Stimulated activated CD4-positive, alpha-beta T cell treated with anti-CD3 and anti-CD28 coated beads, Interleukin-4, amount 100 ng/mL, for 24 hours (primary cell): ENCODE results near the gene PFKP.

Experiments used
- DNase-seq: peaks from one replicate; pipeline ENCODE4 v3.0.0-alpha.2; 2020

PFKP gene

DNA sequence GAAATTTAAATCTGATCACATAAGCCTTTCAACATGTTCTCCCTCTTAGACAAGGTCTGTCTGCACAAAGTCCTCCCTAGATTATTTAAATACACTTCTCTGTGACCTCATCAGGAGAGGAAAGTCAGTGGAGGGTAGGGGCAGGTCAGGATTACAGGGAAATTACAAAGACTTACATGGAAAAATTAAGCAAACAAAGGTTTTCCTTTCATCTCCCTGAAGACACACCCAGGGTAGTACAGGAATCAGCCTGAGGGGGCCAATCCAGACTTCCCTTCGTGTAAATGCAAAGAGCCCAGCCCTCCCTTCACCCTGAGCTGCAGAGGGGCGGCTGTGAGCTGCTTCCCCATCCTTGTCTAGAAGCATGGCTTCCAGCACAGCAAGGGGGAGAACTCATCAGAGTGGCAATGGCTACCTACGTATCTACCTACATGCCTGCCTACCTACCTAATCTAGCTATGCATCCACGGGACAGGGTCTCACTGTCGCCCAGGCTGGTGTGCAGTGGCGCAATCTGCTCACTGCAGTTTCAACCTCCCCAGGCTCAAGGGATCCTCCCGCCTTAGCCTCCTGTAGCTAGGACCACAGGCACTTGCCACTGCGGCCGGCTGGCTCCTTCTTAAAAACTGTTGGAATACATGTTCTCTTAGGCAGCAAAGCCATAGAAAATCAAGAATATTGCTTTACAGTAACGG is 72.0 kb downstream of the PFKP start:
- no peak for DNase-seq

DNA sequence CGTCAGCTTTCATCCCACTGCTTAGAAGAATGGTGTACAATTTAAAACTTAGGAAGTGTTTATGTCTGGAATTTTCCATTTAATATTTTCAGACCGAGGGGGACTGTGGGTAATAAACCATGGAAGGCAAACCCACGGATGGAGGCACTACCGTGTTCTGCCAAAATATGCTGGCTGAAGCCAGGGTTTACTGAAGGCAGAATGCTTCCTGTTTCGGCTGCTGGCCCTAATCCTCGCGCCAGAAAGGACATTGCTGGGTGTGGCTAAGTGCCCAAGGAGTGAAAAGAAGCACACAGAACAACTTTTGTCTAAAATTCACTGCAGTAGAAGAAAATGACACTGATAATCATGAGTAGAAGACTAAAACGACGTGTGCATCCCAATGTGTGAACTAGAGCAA is 72.9 kb downstream of the PFKP start:
- no peak for DNase-seq

DNA sequence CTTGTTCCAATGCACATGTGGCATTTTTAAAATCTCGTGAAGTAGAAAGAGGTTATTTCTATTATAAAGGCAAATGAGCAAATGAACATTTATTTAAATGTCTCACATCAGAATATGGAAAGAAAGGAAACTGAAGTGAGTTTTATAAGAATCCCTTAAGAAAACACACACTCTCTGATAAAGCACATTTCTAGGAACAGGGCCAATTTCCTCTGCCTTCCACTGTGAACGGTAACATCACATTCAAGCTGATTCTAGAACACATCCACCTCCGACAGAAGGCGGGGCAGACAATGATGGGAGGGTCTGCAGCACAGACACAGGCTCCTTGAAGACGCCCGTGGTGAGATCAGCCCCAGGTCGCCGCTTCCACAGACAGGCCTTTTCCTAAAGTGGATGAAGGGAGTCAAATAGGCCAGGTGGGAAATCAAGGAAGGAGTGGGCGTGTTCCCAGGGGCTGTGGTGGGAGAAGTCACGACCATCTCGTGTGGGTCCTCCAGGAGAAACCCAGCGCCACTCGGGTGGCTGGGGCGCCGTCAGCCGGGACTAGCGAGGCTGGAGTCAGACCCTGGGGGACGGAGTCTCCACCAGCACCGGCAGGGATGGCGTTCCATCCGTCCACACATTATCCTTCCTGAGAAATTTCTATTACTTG is 74.1 kb downstream of the PFKP start:
- DNase-seq: no peak

DNA sequence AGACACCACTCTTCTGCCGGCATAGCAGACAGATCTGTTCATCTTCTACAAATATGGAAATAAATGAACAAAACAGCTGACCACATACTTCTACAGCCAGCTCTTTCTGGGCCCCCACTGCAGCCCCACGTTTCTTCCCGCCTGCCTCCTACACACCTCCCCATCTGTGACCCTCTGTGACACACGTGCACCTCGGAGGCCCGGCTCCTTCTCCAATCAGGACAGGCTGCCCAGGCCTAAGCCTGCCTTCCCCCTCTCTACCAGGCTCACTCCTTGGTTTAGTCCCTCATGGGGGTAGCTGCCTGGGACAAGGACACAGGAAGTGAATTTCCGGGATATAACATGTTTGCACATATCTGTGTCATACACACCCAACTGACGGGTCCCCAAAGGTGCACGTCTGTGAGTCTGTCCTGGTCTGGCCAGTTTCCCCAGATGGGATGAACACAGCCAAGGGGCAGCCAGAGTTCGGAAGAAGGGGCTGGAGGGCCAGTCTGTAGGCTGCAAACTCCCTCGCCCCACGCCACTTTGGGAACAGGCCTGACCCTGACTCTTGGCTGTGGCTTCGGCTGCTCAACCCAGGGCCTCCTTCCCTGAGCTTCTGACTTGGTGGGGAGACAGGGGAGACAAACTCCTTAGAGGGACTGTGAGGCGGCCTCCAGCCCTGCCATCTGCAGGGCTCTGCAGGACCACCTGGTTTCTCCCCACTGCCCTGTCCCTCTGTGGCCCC is 75.0 kb downstream of the PFKP start:
- no peak for DNase-seq

DNA sequence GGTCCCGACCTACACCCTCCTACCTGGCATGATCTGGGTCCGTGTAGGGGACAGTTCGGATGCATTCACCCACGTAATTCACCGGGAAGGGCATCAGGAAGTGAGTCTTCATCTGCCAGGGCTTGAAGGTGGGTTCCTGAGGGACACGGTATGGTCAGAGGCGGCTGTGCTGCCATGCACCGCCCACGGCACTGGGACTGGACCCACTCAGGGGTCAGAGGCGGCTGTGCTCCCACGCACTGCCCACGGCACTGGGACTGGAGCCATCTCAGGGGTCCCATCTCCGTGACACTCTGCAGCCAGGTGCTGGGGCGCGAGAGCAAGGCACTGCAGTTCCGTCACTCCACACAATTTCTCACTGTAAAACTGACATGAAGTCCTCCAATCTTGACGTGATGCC is 76.0 kb downstream of the PFKP start:
- no peak for DNase-seq

DNA sequence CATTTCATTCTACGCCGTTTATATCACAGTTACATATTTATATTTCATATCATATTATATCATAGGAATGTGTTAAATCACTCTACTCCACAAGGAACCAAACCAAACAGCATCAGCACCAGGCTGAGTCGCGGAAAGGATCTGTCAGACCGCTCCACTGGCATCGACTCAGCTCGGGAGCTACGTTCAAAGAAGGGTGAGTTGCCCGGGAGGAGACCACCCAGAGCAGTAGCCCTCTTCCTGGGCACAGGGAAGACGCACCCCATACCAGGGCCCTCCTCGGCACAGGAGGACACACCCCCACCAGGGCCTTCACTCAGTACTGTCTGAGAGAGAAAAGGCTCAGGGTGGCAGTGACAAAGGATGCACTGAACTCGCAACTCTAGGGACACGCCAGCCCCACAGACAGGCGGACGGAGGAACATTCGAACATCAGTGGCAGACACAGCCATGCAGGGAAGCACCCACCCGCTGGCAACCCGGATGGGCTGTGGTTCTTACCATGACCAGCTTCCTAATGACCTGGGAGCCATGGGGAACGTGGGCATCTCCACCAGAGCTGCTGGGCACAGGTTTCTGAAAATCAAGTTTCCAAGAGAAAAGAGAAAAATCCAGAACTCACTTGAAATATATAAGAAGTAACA is 76.6 kb downstream of the PFKP start:
- no peak for DNase-seq

DNA sequence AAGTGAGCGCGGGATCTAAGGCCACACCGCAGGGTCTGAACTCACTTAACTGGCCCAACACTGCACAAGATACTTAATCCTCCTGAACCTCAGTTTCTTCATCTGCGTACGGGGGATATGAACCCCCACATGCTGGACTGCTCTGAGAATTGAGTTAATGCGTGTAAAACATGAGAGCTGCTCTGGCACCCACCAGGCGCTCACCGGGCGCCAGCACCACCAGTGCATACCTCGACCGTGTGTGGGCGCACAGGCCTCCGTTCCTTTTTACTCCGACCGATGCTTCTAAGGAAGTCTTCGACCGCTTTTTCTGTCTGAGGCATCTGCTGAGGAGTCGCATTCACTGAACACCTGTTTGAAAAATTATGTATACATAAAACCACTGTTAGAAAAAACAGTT is 78.0 kb downstream of the PFKP start:
- DNase-seq: no peak

DNA sequence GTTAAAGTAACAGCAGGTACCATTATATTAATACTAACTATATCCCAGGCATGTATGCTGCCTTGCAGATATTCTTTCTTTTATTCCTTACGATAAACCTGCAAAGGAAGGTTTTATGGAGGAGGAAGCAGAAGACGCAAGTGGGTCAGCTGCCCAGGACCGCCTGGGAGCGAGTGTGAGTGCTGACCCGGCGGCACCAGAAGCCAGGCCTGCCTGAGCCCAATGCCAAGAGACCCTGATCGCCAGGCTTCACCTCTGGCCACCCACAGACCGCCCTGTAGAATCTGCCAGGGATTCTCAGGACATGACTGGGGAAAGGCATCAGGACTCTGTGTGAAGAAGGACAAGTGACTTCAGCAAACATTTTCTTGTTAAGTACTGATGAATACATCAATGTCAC is 78.9 kb downstream of the PFKP start:
- no peak for DNase-seq

DNA sequence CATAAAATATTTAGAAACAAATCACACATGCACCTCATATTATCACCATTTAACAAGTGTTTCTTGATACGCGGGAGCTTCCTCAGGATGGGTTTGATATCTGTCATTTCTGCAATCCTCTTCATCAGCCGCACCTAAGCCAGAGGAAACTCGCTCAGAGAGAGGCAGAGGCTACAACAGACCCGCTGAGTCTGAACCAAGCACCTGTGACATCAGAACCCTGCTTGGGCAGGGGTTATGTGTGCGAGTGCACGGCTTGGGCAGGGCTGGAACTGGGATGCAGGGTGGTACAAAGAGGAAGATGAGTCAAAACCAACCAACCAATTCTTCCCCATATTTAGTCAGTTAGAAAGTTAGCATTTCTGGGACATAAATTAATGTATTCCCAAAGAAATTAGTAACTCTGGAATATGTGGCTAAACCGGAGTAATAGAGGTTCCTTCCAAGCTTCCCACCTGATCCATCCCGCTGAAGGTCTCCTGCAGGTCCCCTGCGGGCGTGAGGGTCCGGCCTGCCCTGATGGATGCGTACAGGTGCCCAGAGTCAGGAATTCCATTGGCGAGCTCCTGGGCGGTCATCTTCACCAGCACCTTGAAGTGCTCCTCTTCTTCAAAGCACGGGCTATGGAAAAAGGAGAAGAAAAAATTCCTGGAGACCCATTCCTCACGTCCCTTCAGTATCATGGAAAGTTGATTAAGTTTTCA is 79.9 kb downstream of the PFKP start:
- no peak for DNase-seq

DNA sequence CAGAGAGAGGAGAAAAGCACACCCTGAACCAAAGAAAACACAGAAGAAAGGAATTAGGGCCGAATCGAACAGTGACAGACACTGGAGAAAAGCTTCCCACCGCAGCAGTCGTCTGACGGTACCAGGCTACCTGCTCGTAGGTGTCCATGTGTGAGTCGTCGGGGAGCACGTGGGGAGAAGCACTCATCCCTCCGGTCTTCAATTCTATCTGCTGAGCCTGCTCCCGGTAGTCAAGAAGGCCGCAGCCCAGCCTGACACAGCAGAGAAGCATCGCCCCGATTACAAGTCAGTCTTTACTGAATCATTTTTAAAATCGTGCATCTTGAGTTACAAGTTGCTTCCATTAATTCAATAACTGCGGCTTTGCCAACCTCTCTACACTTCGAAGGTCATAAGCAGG is 80.7 kb downstream of the PFKP start:
- no peak for DNase-seq

DNA sequence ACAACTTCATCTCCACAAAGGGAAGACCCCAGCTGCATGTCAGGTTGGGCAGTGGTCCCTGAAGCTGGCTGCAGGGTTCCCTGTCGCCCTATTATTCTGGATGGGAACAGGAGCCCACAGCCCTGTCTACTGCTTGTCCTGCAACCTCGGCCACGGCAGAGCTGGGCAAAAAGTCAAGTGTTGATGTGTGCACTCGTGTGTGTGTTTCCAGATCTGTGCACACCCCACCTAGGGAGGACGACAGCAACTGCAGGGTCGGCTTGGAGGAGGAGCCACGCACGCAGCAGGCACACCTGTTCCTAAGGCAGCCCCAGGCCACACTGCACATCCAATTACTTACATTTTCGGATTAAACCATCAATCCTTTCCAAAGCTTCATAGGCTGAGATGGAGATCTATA is 81.6 kb downstream of the PFKP start:
- no peak for DNase-seq

DNA sequence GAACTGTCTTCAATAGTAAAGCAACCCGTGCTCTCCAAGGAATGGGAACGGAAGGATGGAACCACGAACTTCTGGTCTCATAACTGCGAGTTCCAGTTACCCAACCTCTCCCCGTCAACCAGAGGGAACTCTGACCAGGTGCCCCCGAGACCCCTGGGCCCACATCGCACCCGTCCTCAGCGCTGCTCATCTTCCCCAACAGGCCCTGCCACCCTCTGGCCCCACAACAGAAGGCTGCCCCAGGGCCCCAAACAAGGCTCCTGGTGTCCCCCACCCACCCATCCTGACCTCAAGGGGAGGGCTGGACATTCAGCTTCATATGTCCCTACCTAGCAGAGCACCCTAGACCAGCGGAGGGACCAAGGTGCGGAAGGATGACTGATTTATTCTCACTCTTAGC is 82.6 kb downstream of the PFKP start:
- no peak for DNase-seq

DNA sequence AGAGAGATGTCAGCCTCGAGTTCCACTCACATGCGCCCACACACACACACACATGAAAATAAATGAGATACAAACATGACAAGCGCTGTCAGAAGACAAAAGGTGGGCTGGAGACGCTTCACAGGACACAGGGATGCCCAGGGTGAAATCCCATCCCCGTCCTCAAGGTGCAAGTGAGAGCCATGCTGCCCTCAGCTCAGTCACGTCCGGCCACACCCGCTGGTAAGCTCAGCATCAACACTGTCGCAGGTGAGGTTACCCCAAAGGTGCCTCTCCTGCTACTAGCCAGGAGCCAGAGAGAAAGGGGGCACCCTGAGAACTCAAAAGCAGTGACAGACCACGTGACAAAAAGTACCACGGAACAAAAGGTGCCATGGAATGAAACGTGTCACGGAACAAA is 83.0 kb downstream of the PFKP start:
- no peak for DNase-seq

DNA sequence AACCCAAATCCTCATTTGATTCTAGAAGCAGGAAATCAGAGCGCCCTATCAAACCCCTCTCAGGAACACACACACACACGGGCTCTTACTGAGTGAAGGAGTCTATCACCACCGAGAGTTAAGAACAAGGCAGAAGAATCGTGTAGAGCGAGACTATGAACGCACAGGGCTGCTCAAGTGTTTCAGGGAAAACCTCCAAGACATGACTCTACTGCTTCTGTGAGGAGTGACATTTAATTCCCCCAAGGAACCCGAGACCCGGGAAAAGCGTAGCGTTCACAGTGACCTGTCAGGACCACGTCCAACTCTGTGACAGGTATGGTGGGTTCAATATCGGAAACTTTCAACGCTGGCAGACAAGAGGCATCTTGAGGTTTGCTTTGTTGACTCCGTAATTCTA is 83.6 kb downstream of the PFKP start:
- no peak for DNase-seq

DNA sequence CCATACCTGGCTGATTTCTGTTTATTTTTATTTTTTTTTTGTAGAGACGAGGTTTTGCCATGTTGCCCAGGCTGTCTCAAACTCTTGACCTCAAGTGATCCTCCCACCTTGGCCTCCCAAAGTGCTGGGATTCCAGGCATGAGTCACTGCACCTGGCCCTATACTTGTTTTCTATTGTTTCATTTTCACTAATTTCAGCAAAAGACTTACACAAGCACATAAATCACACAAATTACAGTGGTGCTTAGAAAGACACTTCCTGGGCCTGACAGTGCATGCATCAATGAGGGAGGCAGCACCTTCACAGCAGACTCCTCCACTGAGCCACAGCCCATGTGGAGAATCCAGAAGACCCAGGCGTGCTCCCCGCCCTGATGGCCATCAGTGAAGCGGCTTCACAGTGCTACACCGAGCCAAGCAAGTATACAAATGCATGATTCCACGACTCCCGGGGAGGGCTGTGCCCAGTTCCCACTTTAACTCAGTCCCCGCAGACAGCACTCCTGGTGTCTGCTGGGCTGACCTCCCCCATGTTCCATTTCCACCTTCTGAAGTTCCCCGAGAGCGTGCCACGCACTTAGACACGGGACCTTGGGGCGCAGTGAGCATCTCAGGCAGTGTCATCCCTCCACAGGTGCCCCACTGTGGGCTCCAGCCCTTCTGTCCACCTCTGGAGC is 84.7 kb downstream of the PFKP start:
- DNase-seq: no peak

DNA sequence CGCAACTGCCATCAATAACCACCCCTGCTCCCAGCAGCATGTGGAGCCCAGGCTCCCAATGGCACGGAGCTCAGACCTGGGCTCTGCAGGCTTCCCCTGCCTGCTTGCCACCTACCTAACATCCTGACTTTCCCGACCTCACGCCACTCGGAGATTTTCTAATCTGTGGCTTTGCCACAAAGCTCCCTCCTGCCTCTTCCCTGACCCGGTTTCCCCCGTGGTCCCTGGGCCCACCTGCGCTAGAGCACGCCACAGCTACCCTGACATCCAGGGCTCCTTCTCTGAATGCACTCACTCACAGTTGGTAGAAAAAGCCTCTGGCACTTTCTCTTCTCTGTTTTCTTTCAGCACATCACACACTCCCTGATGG is 85.2 kb downstream of the PFKP start:
- no peak for DNase-seq

DNA sequence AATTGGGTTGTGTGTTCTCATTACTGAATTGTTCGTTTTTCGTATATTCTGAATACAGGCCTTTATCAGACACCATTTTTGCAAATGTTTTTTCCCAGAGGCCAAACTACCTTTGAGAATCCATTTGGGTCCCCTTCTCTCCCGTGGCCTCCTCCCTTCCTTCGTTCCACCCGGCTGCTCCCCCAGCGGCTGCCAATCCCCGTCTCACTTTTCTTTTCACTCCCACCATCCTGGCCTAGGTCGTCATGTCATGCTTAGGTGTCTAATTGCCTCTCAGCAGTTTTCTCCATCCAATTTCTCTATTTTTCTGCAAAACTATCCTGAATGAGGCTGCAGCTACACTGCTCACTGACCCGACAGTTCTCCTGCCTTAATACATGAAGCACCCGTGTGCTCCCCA is 87.3 kb downstream of the PFKP start:
- DNase-seq: no peak

DNA sequence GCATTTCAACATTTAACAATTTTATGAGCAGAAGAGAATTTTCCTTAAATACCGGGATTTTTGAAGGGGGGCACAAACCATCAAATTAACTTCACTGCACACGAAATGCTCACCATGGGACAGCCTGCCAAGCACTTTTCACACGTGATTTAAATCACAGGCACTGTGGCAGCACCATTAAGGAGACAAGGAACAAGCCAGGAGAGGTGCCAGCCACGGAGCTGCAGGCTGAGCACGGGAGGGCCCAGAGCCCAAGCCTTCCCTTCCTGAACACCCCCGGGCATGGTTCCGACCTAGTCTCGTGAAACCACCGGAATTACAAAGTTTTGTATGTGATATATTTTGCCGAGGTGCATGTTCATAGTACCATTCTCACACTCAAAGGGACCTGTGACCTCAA is 91.8 kb downstream of the PFKP start:
- DNase-seq: no peak

DNA sequence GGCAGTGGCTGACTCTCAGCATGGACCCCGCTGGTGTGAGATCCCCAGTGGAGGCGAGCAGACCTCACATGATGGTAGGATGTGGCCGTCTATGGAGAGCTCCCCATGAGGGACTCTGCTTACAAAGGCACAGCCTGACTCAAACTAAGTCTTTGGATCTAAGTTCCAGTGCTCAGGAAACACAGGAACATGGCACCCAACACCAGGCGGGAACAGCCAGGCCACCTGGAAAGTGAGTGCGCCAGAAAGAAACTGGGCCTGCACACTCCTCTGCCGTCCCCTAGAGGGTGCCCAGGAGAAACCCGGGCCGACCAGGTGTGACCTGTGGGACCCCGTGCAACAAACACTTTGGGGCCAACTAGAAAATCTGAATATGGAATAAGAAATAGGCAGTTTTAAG is 95.2 kb downstream of the PFKP start:
- DNase-seq: no peak

DNA sequence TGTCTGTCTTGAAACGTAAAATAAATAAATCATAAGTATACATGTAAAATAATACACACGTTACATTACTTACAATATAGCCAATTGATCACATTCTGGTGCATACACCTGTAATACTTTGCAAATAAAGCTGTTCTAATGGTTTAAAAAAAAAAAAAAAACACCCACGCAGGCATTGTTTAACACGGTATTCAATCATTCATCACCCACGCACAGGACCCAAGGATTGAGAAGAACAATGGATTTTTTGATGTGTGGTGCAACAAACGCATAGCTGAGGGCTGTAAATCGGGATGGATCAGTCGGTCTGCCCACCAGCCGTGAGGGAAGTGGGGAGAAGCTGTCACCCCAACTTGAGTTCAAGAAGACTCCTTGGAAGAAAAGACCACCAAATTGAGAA is 96.5 kb downstream of the PFKP start:
- DNase-seq: no peak

DNA sequence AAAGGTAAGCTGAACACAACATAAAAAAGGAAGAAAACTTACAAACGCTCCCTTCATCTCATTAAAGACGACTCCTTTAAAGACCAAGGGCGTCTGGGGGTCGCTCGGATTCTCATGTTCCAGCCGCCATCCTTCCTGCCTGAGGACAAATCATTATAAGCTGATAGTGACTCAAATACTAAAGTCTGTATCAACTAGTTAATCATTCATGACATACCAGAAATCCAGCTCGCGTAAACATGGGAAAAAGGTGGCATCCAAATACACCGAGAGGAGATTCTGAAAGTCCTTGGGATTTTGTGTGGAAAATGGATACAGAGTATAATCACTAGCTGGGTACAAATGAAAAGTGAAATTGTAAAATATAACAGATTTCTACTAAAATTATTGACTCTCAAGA is 97.8 kb downstream of the PFKP start:
- DNase-seq: no peak

DNA sequence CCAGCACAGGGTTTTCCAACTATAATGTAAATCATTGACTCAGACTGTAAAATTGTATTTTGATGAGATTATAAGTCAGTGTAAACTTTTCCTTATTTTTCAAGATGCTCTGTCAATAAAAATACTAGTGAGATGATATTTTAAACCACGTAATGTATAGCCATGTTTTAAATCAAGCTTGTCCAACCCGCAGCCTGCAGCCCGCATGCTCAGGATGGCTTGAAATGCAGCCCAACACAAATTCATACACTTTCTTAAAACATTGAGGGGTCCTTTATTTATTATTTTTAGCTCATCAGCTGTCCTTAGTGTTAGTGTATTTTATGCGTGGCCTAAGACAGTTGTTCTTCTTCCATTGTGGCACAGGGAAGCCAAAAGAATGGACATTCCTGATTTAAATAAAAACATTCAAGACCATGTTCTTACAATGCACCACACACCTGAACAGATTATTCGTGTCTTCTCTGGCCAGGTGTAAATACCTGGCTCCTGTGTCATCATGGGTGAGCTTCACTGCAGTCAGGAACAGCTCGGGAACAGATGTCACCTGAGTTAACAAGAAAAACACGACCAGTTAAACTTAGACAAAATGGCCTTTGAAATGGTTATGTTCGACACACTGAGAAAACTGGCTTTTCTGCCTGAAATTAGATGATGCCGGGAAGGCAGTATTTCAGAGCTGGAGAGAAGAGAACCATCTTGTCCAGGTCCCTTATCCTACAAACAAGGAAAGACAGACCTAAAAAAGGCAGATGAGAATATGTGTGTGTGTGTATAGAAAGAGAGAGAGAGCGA is 99.3 kb downstream of the PFKP start:
- DNase-seq: no peak
